ENCODE data around the gene GDF2. TPM values are rescaled to one million over a fixed set of nuclear protein-coding genes. Genes with fewer than 3 reads are reported as not detected.
A peak's percentile ranks its signal among the peaks of the same experiment; 100 is the strongest.

Gene GDF2
- total RNA-seq, 1 donor from 2014 or later: 0.21 TPM

DNA sequence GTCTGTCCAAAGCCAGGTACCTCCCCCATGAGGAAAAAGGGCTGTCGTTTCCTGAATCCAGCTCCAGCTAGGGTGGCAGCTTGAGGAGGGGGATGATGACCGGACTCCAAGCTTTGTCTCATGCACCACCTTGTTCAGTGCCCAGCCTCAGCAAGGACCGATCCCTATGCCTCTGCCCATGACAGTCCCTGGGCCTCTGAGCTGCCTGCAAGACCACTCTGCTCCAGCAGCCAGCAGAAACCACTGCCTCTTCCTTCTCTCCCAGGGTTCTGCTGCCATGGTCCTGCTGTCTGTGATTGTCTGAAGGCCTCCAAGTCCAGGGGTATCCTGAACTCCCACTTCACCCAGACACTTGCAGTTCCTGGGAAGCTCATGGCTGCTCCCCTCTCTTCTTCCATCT is 43.5 kb upstream of the GDF2 start:
- no peaks in the 10 kb centered on the region for H3K4me1 ChIP-seq
- peak in 1 of 2 donors; percentile 35 for DNase-seq (ENCODE audit: low spot score in 2 of 2)
- no peaks in the 10 kb centered on the region for H3K36me3 ChIP-seq
- TF ChIP-seq, protein P1, sequence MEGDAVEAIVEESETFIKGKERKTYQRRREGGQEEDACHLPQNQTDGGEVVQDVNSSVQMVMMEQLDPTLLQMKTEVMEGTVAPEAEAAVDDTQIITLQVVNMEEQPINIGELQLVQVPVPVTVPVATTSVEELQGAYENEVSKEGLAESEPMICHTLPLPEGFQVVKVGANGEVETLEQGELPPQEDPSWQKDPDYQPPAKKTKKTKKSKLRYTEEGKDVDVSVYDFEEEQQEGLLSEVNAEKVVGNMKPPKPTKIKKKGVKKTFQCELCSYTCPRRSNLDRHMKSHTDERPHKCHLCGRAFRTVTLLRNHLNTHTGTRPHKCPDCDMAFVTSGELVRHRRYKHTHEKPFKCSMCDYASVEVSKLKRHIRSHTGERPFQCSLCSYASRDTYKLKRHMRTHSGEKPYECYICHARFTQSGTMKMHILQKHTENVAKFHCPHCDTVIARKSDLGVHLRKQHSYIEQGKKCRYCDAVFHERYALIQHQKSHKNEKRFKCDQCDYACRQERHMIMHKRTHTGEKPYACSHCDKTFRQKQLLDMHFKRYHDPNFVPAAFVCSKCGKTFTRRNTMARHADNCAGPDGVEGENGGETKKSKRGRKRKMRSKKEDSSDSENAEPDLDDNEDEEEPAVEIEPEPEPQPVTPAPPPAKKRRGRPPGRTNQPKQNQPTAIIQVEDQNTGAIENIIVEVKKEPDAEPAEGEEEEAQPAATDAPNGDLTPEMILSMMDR (IDR thresholded peaks at IDR 0.05): no peak
- H3K9me3 ChIP-seq: no peaks in the 10 kb centered on the region
- intact Hi-C loops (cut with DNase I): no loop called here
- H3K27me3 ChIP-seq: no peaks in the 10 kb centered on the region
- H3K4me3 ChIP-seq: no peak overlapping the region
- H3K27ac ChIP-seq: no peak overlapping the region

DNA sequence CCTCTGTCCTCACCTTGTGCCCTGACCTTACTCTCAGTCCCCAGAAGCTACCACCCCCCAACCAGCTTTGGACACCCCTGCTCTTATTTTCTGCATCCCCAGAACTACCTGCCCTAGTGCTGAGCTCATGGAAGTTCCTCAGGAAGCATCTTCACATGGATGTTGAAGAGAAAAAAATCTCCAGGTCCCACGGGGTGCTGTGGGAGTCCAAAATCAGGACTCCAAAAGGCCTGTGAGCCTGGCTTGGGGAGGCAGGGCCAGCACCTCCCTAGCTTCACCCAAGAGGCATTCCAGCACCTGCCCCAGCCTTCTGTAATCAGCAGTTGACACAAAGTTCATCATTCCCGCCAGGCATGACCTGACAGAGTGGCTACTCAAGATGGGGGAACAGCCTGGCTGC is 43.0 kb upstream of the GDF2 start:
- no peak overlapping the region for H3K27ac ChIP-seq
- H3K36me3 ChIP-seq: no peaks in the 10 kb centered on the region
- H3K4me1 ChIP-seq: no peaks in the 10 kb centered on the region
- TF ChIP-seq, protein P1 (IDR thresholded peaks at IDR 0.05): no peak
- H3K9me3 ChIP-seq: no peaks in the 10 kb centered on the region
- H3K27me3 ChIP-seq: no peaks in the 10 kb centered on the region
- peak in 1 of 2 donors; percentile 33 for DNase-seq (ENCODE audit: low spot score in 2 of 2)
- intact Hi-C loops (cut with DNase I): no loop called here
- H3K4me3 ChIP-seq: no peak overlapping the region

DNA sequence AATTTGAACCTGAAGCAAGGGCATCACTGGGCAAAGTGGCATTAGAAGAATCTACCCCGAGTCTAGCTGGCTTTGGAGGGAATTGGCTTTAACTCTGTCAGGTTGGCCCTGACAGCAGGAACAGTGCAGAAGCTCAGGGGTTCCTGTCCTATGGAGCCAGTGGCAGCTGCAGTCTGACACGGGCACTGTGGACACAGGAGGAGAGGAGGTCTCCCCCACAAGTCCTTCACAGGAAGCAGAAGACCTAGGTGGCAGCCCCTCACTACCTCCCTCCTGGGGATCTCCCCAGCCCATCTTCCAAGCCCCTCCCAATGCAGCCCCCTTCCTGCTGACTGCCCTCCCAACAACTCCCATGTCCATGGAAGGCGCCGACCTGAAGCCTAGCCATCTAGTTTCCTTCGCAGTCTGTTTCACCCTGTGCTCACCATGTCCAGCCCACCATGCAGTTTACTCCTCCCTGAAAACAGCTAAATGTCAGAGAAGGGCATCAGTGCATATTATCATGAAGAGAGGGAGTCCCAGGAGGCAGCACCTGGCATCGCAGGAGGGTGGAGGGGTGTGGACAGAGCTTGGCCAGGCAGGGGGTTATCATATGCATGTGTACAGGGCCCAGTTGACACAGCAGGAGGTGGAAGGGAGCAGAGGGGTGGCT is 40.1 kb upstream of the GDF2 start:
- H3K27me3 ChIP-seq: no peaks in the 10 kb centered on the region
- DNase-seq (ENCODE audit: low spot score in 2 of 2): peak in 1 of 2 donors; percentile 30
- no peak overlapping the region for H3K4me3 ChIP-seq
- intact Hi-C loops (cut with DNase I): no loop called here
- no peaks in the 10 kb centered on the region for H3K9me3 ChIP-seq
- peaks cover 0 to 5% of the 10 kb centered on the region in 2 donors for H3K4me1 ChIP-seq
- TF ChIP-seq, protein P1 (IDR thresholded peaks at IDR 0.05): no peak
- H3K36me3 ChIP-seq: no peaks in the 10 kb centered on the region
- H3K27ac ChIP-seq: no peak overlapping the region

DNA sequence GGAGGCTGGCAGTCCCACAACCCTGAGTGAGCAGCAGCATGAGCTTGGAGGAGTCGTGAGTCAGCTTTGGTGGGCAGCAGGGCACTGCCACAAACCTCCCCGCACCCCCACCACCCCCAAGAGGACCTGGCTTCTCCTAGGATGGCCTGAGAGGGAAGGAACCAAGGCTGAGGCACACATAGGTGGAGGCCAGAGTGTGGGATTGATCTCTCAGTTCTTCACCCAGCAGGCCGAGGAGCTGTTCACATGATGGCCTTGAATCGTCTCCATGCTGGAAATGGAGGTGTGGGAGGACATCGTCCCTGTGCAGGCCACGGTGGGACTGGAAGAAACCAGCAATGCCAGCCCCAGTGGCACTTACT is 39.6 kb upstream of the GDF2 start:
- Histone ChIP-seq H3K4me1 (peaks cover 0 to 8% of the 10 kb centered on the region in 2 donors), H3K27ac (no peak overlapping the region), H3K36me3 (no peaks in the 10 kb centered on the region), H3K9me3 (no peaks in the 10 kb centered on the region), H3K4me3 (no peak overlapping the region), H3K27me3 (no peaks in the 10 kb centered on the region)
- TF ChIP-seq, protein P1 (IDR thresholded peaks at IDR 0.05): no peak
- no peak for DNase-seq (ENCODE audit: low spot score in 2 of 2)
- intact Hi-C loops (cut with DNase I): no loop called here

DNA sequence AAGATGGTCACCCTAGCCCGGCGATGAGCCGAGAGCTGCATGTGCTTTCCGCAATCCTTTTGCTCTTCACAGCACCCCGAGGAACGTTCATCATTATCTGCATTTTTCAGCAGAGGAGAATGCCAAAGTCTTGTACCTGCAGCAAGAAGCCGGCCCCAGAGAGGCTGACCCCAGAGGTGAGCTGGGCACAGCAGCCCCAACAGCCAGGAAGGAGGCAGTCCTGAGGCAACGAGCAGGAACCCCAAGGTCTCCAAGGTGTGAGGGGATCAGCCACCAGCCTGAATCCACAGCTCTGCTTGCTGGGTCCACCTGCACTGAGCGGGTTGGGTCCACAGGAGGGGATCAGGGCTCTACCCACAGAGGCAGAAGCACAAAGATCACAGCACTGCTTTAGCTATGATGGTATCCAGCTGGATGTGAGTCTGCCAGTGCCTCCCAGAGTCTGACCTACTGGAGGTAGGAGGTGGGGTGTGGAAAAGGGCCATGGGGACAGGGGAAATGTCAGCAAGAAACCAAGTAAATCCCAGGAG is 39.1 kb upstream of the GDF2 start:
- Histone ChIP-seq H3K4me1 (peaks cover 0 to 8% of the 10 kb centered on the region in 2 donors), H3K9me3 (no peaks in the 10 kb centered on the region), H3K27me3 (no peaks in the 10 kb centered on the region), H3K4me3 (no peak overlapping the region), H3K27ac (no peak overlapping the region), H3K36me3 (no peaks in the 10 kb centered on the region)
- TF ChIP-seq, protein P1 (IDR thresholded peaks at IDR 0.05): no peak
- peak in 1 of 2 donors; percentile 52 for DNase-seq (ENCODE audit: low spot score in 2 of 2)
- intact Hi-C loops (cut with DNase I): no loop called here

All from ascending aorta (tissue), 2 donors.